ENCODE measurements around the gene FYTTD1.

GRCh38 chr3:197800379-197800778, 50.7 kb downstream of the FYTTD1 start:
- TF ChIP-seq RAD21 (conservative IDR thresholded peaks at IDR 0.05 in 1 of 2, IDR thresholded peaks at IDR 0.05 in 1 of 2), result no peak
- TF ChIP-seq ATOH8 (CRISPR knock-in tag; IDR thresholded peaks at IDR 0.05; ENCODE audit: low read depth), result no peak
- no peak for TF ChIP-seq POLR2A (IDR thresholded peaks at IDR 0.05; ENCODE audit: low read length)
- TF ChIP-seq KDM1A (IDR thresholded peaks at IDR 0.05; ENCODE audit: low read depth), result no peak
- no peak for TF ChIP-seq FOSL2 (IDR thresholded peaks at IDR 0.05)
- no peak for TF ChIP-seq FOSL2 (CRISPR knock-in tag; IDR thresholded peaks at IDR 0.05)
- TF ChIP-seq CTCF (IDR thresholded peaks at IDR 0.05), result no peak
- no peak for TF ChIP-seq HDAC2 (IDR thresholded peaks at IDR 0.05)
- no peak for TF ChIP-seq RFX5 (IDR thresholded peaks at IDR 0.05)

Measured in A549 (cell line).